Retina (tissue), 1 donor: ENCODE results near the gene B3GNT4.
"Not testable (repeated sequence)": the region's sequence is repeated elsewhere in the genome, so short reads cannot be mapped to it uniquely, and the experiment has no call there.

ENCODE experiments used
- DNase-seq: peaks from one replicate; pipeline ENCODE4 v3.0.0-alpha.2; 2016

The B3GNT4 gene

GRCh38 chr12:122225683-122226365 lies 22.3 kb downstream of the B3GNT4 start, which contains the start of gene DIABLO:
DIABLO (minus strand) TSS chr12:122226052; CDS start chr12:122226014, 38 bp downstream.
- peak; percentile 99 for DNase-seq

GRCh38 chr12:122226366-122227125 lies 23.0 kb downstream of the B3GNT4 start:
- DNase-seq = no peak

GRCh38 chr12:122227341-122227740 lies 23.8 kb downstream of the B3GNT4 start:
- no peak for DNase-seq

GRCh38 chr12:122228092-122228491 lies 24.6 kb downstream of the B3GNT4 start:
- no peak for DNase-seq

- no peak for DNase-seq
These were observed 27.3 kb downstream of the B3GNT4 start for GRCh38 chr12:122230798-122231197.

GRCh38 chr12:122232691-122233090 lies 29.2 kb downstream of the B3GNT4 start:
- DNase-seq = no peak

GRCh38 chr12:122235741-122236140 lies 32.2 kb downstream of the B3GNT4 start:
- no peak for DNase-seq

GRCh38 chr12:122238861-122239260 lies 35.4 kb downstream of the B3GNT4 start:
- no peak for DNase-seq

GRCh38 chr12:122243965-122244364 lies 40.5 kb downstream of the B3GNT4 start:
- DNase-seq = no peak

GRCh38 chr12:122244565-122245371 lies 41.3 kb downstream of the B3GNT4 start:
- no peak for DNase-seq

GRCh38 chr12:122245553-122245952 lies 42.0 kb downstream of the B3GNT4 start:
- DNase-seq = no peak

GRCh38 chr12:122250047-122250446 lies 46.5 kb downstream of the B3GNT4 start:
- DNase-seq = no peak

- no peak for DNase-seq
These were observed 47.0 kb downstream of the B3GNT4 start for GRCh38 chr12:122250536-122250935.

GRCh38 chr12:122258462-122258861 lies 55.0 kb downstream of the B3GNT4 start:
- not testable (repeated sequence) for DNase-seq
